Dedifferentiated amniotic fluid mesenchymal stem cell (primary cell): ENCODE measurements around the gene PLEKHH3.
"Not testable (repeated sequence)": the region's sequence is repeated elsewhere in the genome, so short reads cannot be mapped to it uniquely, and the experiment has no call there.

Experiments
- DNase-seq: peaks from one replicate; pipeline ENCODE4 v3.0.0-alpha.2; 2016; ENCODE audit errors: extremely low spot score

Gene PLEKHH3

GRCh38 chr17:42673266-42673884 lies 3.4 kb downstream of the PLEKHH3 start:
- DNase-seq: no peak

DNA sequence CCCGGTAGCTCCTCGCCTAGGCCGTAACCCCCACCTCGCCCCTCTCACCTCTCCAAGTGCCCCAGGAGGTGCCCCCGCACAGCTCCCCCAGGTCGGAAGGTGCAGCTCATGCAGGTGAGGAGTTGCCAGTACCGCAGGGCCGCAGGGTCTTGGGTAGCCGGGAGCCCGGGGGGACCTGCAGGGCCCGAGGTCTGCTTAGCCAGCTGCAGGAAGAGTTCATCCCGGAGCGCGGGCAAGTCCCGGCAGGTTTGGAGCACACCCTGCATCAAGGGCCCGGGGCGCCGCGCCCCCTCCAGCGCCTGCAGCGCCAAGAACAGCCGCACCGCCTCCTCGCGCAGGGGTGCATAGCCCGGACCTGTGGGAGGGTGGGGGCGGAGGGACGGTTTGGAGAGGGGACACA lies 4.8 kb downstream of the PLEKHH3 start:
- DNase-seq: no peak

DNA sequence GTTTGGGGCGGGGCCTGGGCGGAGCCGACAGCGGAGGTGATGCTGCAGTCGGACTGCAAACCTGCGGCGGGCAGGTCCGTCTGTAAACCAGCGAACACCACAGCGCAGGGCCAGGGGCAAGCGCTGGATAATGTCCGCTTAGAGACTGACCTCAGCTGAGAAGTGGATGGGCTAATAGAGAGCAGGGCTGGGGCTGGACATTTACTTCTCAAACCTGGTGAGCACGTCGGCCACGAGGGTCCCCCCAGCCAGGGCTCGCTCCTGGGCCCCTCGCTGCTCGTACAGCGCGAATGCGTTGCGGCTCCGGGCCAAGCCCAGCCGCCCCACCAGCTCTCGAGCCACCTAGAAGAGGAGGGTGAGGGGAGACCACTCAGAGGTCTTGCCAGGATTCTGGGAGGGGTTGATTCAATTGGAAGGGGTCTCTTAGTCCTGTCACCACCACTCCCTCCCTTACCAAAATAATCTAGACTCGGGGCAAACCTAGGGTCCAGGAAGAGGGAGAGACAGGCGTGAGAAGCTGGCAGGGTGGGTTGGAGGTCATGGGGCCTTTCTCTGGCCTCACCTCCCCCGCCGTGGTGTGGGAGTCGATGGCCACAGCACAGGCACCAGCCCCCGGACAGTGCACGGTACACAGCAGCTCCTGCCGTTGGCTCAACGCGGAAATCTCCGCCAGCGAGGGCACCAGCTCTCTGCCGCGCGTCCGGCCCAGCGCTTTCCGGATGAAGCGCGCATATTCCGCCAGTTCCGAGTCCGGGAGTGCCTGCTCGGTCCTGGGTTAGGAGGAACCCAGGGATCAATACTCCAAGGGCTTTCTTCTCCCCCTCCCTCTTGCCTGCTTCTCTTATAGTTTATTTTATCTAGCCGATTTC lies 5.8 kb downstream of the PLEKHH3 start:
- no peak for DNase-seq

DNA sequence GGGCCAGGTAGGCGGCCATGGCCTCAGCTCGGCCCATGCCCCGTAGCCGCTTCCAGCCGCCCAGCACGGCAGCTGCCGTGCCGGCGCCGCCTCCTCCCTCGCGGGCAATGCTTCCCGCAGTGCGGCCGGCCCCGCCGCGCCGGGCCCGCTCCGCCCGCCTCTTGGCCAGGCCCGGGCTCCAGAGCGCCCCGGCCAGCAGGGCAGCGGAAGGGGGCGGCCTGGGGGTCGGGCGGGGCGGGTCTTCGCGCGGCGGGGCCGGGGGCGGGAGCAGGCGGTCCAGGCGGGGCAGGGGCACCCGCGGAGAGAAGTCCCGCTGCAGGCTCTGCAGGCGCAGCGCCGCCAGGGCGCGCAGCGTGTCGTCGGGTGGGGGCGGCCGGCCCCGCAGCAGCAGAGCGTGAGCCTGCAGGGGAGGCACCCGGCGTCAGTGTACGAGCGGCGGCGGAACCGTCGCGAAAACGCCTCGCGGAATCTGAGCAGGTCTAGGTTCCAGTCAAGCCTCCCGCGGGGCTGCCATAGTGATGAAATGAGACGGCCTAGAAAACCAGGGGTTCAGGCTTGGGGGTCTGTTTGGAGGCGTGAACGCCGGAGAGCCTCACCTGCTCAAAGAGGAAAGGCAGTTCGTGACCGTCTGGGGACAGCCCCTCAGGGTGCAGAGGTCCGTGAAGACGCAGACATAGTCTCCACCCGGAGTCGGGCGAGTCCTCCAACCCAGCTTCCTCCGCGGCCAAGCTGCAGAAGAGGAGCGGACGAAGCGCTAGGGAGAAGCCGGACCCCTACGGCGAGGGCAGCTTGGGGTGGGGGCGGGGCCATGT lies 6.6 kb downstream of the PLEKHH3 start:
- DNase-seq: no peak

DNA sequence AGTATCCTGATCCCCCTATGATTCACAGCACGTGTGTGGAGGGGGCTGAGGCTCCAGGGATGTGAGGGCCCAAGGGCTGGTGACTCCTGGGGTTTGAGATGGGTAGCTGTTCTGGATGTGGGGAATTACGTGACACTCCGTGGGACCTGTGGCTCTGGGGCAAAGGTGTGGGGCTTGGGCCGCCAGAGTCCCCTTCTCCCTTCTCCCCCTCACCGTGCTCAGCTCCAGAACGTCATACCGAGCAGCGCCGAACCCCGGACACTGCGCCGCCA lies 7.2 kb downstream of the PLEKHH3 start:
- no peak for DNase-seq

GRCh38 chr17:42667088-42667951 lies 9.5 kb downstream of the PLEKHH3 start:
- DNase-seq: peak; percentile 83

- DNase-seq: not testable (repeated sequence)
Observed at GRCh38 chr17:42666126-42666525, 10.7 kb downstream of the PLEKHH3 start.

DNA sequence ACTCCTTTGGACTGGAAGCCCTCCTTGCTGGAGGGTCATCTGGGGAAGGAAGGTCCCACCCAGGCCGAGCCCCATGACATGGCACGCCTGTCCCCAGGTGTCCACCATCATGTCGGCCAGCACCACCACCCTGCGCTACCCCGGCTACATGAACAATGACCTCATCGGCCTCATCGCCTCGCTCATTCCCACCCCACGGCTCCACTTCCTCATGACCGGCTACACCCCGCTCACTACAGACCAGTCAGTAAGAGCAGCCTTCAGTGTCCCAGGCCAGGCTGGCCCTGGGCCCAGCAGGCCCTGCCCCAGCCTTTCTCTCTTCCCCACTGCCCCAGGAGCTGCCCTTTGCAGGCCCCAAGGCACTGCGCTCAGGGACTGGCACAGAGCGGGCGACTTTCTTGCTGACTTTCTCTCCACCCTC lies 11.2 kb downstream of the PLEKHH3 start:
- DNase-seq: no peak

DNA sequence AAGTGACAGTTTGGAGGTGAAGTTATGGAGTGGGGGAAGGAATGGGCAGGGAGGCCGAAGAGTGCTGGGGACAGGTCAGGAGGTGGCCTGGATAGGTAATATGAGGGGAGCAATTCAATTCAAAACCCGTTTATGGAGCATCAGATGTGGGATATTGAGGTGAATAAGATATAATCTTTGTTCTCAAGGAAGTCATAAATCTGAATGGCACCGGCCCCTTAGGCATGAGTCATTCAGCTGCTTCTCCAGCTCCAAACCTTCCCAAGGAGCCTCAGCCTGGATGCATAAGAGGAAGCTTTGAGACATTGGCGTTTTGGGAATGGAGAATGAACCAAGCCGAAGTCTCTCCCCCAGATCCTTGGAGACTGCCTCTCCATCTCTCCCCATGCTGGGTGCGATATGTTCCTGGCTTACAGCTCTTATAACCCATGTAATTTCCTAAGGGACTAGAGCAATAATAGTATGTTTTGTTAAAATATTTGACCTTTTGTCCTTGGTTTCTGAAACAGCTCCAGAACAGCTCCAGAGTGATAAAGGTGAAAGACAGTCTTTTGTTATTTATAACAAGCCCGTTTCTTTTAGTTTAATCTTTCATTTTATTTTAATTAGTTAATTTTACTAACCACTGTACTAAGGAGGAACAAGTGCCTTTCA lies 16.0 kb downstream of the PLEKHH3 start:
- no peak for DNase-seq

GRCh38 chr17:42659932-42660274 lies 16.9 kb downstream of the PLEKHH3 start:
- DNase-seq: not testable (repeated sequence)

DNA sequence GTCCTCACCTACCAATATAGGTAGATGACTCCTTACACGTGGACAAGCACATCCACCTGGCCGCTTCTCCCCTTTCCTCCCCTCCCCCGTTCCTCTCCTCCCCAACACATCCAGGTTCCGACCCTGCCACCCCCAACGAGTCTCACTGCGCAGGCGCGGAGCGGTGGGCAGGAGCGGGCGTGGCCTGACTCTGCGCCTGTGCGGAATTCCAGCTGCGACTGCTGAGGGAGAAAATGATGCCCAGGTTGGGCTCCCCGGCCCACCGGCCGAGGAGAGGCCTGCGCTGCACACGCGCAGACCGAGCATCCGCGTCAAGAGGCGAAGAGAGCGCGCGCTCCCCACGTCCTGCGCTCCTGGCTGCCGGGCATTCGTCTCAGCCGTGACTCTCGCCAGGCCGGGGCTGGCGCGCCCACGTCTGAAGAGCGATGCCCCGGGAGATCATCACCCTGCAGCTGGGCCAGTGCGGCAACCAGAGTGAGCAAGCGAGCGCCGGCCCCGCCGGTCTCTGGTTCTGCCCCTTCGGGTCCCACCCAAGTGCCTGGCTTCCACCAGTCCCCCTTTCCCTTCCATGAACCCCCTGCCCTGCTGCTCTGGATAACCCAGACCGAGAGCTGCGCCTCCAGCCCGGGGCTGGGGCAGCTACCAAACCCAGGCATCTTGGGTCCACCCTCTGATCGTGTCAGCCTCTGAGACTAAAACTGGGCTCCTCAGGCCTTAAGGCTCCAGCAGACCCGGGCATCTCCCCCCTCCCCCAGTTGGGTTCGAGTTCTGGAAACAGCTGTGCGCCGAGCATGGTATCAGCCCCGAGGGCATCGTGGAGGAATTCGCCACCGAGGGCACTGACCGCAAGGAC lies 17.5 kb downstream of the PLEKHH3 start, which contains the start of gene TUBG2:
TSS of gene TUBG2 (plus strand) at position 206 of the 853 bp plus-strand sequence. CDS start at position 426, 220 bp downstream.
- peak; percentile 76 for DNase-seq

- no peak for DNase-seq
Observed at GRCh38 chr17:42657824-42658588, 18.8 kb downstream of the PLEKHH3 start.

DNA sequence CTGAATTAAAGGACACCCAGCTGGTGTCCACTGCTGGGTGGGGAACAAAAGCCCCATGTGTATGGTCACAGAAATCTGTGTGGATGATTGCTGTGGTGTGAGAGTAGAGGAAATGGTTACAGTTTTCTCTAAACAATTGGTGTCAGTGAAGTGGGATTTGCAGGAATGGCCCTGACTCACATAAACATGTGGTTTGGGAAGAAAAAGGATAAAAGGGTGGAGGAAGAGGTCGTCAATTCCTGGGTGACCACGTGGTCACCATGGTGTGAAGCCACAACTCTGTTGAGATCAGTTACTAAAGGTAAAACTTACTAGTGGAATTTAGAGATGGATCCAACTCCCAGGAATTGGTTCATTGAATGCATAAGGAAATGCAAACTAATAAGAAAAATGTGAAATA lies 21.3 kb downstream of the PLEKHH3 start:
- no peak for DNase-seq

- peak; percentile 86 for DNase-seq
Observed at GRCh38 chr17:42653179-42654124, 23.3 kb downstream of the PLEKHH3 start.

DNA sequence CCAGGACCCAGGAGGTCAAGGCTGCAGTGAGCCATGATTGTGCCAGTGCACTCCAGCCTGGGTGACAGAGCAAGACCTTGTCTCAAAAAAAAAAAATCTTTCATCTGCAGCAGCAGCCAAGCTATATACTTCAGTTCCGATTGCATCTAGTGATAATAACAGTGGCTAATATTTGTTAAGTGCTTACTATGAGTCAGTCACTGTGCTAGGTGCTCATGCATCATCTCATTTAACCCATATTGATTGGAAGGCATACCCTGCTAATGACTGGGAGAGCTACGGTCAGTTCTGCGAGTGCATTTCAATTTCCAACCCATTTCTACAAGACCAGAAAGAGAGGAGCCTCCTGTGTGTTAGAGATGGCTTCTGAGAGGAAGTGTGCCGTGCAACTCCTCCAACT lies 25.4 kb downstream of the PLEKHH3 start:
- no peak for DNase-seq

GRCh38 chr17:42647778-42648177 lies 29.0 kb downstream of the PLEKHH3 start:
- DNase-seq: no peak

- DNase-seq: no peak
Observed at GRCh38 chr17:42642336-42642735, 34.5 kb downstream of the PLEKHH3 start.

DNA sequence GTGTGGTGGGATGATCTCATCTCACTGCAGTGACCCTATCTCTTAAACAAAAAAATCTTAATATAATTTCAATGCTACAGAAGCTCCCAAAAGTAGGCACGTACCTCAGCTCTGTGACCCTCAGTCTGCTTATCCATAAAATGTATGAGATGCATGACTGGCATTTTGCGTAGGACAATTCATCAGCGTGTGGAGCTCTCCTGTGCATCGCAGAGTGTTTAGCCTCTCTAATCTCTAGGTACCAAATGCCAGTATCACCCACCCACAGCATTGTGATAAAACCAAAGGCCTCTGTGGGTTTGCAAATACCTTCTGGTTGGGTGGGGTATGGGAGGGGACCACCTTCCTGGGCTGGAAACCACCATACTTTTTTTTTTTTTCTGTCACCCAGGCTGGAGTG lies 36.7 kb downstream of the PLEKHH3 start:
- DNase-seq: no peak
